Measurements from ENCODE around the gene LRP8.

Gene LRP8

DNA sequence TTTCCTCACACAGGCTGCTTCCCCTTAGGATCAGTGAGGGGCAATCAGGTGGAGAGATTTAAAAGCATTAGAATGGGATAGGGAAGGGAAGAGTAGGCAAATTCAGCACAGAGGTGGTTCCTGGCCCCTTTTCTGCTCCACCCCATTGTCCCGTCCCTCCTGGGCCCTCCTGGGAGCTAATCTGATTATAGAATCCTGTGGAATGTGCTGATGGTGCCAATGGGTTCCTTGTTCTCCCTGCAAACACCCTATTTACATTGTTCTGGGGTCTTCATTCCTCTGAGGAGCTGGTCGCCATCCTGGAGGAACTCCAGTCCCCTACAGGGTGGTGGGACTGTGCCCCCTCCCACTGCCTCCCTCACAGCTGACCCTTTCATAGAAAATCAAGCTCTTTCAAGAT is 34.4 kb upstream of the LRP8 start:
- TF ChIP-seq CTCF (IDR thresholded peaks at IDR 0.05; ENCODE audit: low read depth, low read length), result no peak
- Histone ChIP-seq H3K27me3 (no peaks in the 10 kb centered on the region), H3K4me1 (no peaks in the 10 kb centered on the region), H3K4me3 (ENCODE audit: low read depth, low read length) (no peak overlapping the region), H3K9me3 (no peaks in the 10 kb centered on the region), H3K36me3 (no peaks in the 10 kb centered on the region)
- DNase-seq, result no peak

DNA sequence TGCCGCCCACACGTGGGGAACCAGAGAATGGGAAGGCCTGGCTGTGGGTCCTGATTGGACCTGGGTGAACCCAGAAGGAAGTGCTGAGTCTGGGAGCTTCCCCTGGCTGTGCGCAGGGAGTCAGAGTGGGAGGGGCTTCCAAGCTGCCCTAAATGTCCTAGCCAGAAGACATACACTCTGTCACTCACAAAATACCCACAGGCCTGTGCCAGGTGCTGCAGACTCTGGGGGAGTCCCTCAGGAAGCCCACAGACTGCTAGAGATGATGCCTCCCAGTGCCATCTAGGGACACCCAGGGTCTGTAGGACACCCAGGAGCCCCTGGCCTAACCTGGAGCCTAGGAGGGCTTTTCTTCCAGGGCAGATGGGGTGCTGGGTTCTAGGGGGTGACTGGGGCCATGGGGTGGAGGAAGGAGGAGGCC is 33.7 kb upstream of the LRP8 start:
- H3K9me3 ChIP-seq, result no peaks in the 10 kb centered on the region
- TF ChIP-seq CTCF (IDR thresholded peaks at IDR 0.05; ENCODE audit: low read depth, low read length), result no peak
- H3K4me3 ChIP-seq (ENCODE audit: low read depth, low read length), result no peak overlapping the region
- no peaks in the 10 kb centered on the region for H3K4me1 ChIP-seq
- DNase-seq, result no peak
- no peaks in the 10 kb centered on the region for H3K27me3 ChIP-seq
- no peaks in the 10 kb centered on the region for H3K36me3 ChIP-seq

DNA sequence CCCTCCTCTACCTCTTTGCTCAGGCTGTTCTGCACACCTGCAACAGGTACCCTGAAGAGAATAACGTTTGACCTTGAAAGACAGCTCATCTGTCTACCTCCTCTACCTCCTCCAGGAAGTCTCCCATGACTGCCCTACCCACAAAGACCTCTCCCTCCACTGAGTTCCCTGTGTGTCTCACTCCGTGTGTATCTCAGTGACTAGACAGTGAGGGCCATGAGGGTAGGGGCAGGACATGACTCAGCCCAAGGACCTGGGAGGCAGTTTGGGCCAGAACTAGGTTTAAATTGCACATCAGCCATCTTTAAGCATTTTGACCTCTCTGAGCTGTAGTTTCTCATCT is 32.0 kb upstream of the LRP8 start:
- no peaks in the 10 kb centered on the region for H3K36me3 ChIP-seq
- no peak for DNase-seq
- no peaks in the 10 kb centered on the region for H3K9me3 ChIP-seq
- no peaks in the 10 kb centered on the region for H3K4me1 ChIP-seq
- TF ChIP-seq CTCF (IDR thresholded peaks at IDR 0.05; ENCODE audit: low read depth, low read length), result no peak
- H3K4me3 ChIP-seq (ENCODE audit: low read depth, low read length), result no peak overlapping the region
- H3K27me3 ChIP-seq, result no peaks in the 10 kb centered on the region

DNA sequence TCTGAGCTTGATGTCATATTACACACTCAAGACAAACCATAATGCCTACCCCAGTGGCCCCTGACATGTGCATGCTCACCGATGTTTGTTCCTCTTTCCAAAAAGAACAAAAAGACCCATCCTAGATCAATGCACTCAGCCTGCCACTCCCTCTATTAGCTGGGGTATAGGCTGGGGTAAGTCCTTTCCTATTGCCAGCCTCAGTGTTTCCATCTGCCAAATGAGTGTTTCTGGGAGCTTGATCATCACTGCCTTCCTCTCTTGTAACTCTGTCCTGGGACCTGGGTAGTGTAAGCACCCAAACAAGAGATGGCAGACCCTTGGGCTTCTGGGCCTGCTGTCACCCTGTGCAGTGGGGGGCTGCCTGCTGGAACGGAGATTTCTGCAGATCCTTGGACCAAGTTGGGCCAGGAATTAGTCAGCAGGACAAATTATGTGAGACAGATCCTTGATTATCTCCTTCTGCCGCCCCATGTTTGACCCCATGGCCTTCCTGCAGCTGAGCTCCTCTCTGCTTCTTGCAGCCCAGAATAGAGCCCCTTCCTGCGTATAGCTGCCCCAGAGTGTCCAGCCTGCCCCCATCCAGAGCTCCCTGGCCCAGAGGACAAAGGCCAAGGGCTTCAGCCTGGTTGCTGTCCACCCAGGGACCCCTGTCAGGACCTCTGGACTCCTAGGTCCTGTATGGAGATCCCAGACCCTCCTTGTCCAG is 31.5 kb upstream of the LRP8 start:
- TF ChIP-seq CTCF (IDR thresholded peaks at IDR 0.05; ENCODE audit: low read depth, low read length), result no peak
- DNase-seq, result no peak

DNA sequence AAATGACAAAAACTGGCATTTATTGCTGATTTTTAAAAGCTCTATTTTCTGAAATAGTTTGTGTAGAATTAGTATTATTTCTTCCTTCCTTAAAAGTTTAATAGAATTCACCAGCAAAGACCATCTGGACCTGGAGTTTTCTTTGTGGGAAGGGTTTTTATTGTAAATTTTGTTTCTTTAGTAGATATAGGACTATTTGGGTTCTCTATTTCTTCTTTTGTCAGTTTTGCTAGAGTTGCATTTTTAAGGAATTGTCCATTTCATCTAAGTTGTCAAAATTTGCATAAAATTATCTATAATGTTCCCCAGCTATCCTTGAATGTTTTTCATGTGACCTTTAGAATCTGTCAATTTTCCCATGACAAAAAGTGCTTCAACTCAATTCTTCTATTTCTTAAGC is 28.8 kb upstream of the LRP8 start:
- no peak for TF ChIP-seq CTCF (IDR thresholded peaks at IDR 0.05; ENCODE audit: low read depth, low read length)
- no peak for DNase-seq
- H3K36me3 ChIP-seq, result no peaks in the 10 kb centered on the region
- no peaks in the 10 kb centered on the region for H3K9me3 ChIP-seq
- no peaks in the 10 kb centered on the region for H3K27me3 ChIP-seq
- no peaks in the 10 kb centered on the region for H3K4me1 ChIP-seq
- H3K4me3 ChIP-seq (ENCODE audit: low read depth, low read length), result no peak overlapping the region

More for the DNA sequence above, 31.5 kb upstream of the LRP8 start:
- H3K27me3 ChIP-seq, result no peaks in the 10 kb centered on the region
- no peak overlapping the region for H3K4me3 ChIP-seq (ENCODE audit: low read depth, low read length)
- H3K9me3 ChIP-seq, result no peaks in the 10 kb centered on the region
- no peaks in the 10 kb centered on the region for H3K36me3 ChIP-seq
- H3K4me1 ChIP-seq, result no peaks in the 10 kb centered on the region

GRCh38 chr1:53354119-53354518 is 26.2 kb upstream of the LRP8 start:
- no peaks in the 10 kb centered on the region for H3K27me3 ChIP-seq
- no peak for DNase-seq
- no peak for TF ChIP-seq CTCF (IDR thresholded peaks at IDR 0.05; ENCODE audit: low read depth, low read length)
- H3K4me1 ChIP-seq, result no peaks in the 10 kb centered on the region
- no peak overlapping the region for H3K4me3 ChIP-seq (ENCODE audit: low read depth, low read length)
- H3K36me3 ChIP-seq, result no peaks in the 10 kb centered on the region
- no peaks in the 10 kb centered on the region for H3K9me3 ChIP-seq

Data from BE2C (cell line).